GOT3 (cell line): Measurements from ENCODE around the gene CFAP45.

ENCODE experiments used
- DNase-seq: peaks from one replicate; lab custom pipeline; 2025; ENCODE audit warnings: mixed read lengths; lab: John Stamatoyannopoulos, UW

Gene CFAP45

DNA sequence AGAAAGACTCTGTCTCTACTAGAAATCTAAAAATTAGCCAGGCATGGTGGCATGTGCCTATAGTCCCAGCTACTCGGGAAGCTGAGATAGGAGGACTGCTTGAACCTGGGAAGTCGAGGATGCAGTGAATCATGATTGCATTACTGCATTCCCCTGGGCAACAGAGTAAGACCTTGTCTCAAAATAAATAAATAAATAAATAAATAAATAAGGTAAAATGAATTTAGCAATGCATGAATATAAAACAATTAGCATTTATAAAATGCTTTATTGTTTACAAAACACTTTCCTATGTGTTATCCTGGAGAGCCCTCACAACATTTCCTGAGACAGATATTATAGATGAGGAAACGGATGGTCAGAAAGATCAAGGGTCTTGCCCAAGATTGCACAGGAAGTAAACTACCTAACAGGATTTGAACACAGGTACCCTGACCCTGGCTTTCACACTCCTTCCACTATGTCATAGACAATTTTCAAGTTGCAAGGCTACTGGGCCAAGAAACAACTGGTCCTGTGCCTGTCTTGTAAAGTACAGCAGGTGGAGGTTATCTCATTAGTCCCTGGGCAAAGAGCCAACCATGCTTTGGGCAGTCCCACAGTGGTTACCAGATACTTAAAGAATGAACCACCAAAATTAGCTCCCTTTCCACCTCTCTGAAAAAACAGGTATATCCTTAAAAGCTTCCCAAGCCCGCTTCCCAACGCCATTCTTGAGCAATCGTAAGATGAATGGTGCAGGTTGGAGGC lies 22.1 kb downstream of the CFAP45 start:
- no peak for DNase-seq

DNA sequence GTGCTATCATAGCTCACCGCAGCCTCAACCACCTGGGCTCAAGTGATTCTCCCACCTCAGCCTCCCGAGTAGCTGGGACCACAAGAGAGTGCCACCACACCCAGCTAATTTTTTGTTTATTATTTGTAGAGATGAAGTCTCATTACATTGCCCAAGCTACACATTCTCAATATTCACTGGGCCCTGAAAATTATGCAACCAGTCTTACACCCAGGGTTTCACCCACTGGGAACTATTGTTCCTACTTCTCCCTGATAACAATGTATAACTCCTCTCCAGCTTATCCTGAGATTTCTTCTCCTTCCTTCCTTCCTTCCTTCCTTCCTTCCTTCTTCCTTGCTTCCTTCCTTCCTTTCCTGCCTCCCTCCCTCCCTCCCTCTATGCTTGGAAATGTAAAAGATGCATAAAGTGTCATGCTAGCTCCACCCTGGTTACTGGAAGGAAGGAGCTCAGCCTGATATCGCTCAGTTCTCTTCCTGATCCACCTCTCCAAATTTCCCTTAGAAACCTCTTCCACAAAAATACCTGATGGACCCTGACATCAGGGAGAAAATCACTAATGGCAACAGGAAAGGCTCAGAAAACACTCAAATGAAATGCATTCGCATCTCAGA lies 26.3 kb downstream of the CFAP45 start:
- no peak for DNase-seq

DNA sequence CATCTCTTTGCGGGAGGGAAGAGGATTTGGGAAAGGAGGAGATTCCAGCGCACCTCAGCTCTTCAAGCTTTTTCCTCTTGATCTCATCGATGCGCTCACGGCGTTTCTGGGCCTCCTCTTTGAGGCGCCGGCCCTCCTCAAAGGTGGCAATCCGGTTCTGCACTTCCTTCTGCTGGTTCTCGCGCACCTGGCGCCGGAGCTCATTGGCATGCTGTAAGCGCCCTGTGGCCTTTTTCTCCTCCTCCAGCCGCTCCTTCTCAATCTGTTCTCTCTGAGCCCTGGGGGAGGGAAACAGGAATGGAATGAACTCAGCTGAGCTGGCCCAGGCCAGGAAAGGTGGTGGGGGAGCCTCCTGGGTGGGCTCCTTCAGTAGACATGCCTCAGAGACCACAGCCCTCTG lies 27.1 kb downstream of the CFAP45 start:
- DNase-seq, result no peak

DNA sequence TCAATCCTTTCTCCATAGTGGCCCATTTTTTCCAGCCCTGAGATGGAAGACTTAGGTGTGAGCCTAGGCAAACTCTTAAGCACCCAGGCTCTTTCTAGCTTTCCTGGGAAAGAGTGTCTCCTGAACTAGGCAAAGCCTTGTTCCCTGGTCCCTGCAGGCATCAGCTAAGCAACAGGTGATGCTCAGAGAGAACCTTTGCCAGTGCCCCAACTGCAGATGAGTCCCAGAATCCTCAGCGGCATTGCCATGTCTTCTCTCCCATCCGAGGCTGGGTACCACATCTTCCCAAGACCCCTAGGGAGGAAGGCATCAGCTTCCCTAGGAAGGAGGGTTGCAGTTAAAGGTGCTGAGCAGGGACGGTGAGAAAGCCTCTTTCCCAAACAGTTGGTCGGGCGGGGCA lies 29.3 kb downstream of the CFAP45 start:
- DNase-seq, result no peak

DNA sequence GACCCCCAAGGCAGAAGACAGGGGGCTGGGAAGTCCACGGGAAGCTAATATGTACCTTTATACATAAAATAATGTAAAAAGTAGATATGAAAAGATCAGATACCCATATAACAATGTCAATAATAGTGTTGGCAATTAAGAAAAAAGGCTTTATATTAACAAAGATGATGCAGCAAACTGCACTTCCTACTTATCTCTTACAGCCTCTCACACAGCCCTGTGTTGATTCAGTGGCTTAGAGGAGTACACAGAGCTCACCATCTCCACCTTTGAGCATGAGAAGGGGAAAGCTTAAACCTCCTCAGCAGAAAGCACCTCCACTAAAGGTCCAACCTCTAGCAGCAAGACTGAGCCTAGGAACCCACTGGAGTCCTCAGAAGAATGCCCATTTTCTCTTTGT lies 30.4 kb downstream of the CFAP45 start:
- no peak for DNase-seq

DNA sequence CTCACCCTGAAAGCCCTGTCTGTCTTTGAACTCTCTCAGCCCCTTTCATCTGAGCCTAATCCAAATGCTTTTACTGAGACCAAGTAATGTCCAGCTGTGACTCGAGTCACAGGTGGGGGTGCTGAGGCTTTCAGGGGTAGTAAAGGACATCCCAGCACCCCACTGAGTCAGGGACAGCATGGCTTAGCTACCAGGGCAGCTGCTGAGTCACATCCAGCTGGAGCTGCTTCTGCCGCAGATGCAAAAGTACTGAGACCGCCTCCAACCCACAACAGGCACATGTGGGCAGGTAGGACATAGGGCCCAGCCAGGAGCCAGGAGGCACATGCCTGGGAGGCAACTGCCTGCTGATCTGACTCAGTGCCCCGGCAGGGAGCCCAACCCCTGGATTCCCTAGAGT lies 30.8 kb downstream of the CFAP45 start:
- no peak for DNase-seq

DNA sequence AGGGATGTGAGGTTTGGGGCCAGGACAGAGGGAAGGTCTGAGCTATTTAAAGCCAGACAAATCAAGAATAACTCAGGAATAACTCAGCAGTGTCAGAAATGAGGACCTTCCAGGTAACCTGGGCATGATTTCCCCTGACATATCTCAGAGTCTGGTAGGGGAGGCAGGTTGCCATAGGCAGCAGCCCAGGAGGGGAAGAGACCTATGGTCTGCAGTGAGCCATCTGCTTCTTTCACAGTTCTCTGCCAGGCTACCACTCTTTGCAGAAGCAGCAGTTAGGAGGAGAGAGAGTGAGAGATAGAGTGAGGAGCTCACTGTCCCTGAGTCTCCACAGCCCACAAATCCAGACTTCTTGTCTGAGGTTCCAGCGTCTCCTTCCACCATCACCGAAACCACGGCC lies 31.2 kb downstream of the CFAP45 start:
- no peak for DNase-seq

DNA sequence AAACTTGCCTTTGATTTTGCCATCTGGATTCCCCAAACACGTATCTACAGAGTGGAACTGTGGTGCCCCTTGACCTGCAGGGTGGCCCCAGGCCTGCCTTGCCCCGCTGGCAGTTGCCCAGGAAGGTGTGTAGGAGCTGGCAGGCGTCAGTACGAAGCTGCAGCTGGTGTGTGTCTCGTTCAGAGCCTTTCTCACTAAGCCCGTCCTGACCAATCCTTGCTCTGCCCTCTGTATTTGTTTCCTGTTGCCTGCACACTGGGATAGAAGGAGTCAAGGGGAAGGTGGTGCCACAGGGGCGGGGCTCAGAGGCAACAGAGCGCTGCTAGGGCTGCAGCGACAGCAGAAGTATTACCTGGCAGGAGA lies 32.3 kb downstream of the CFAP45 start:
- DNase-seq, result no peak

DNA sequence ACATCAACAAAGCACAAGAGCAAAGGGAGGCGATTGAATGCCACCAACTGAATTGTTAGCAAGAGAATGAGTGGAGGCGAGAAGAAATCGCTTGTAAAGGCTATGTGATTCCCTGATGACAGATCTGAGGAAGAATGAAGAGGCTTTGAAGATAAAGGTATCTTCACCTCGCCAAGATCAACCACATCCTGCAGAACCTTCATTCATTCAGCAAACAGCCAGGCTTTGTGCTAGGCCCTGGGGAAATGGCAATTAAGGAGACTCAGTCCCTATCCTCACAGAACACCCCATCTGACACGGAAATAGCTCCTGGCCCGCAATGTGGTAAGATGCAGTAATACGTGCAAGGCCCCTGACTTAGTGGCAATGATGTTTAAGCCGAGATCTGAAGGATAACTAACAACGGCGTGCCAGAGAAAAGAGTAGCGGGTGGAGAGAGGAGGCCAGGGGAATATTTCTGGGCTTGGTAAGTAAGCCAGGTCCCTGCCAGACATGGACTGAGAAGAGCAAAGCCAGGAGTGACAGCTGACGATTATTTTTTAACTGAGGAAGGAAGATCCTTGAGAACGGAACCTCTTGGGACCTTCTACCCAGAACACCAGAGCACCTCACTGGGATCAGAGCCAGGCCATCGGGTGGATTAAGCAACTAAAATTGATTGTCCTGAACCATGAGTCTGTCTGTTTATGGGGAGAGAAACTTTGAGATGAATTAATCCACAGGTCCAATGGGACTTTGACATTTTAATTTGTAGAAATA lies 32.9 kb downstream of the CFAP45 start:
- no peak for DNase-seq

DNA sequence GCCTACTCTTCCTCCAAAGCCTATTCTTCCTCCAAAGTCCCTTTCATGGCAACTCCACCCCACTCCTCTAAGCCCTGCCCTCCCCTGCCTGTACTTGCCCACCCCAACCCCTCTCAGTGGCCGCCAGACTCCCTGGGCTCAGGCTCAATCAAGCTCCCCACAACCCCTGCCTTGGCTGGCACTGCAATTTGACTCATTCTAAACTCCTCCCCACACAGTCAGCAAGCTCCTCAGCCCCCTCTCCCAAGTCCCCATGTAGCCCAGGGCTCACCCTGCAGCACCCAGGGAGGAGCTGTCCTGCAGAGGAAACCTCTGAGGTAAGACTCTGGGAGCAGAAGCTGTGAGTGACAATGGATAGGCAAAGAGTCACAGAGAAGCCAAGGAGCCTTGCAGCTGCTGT lies 33.9 kb downstream of the CFAP45 start:
- no peak for DNase-seq

DNA sequence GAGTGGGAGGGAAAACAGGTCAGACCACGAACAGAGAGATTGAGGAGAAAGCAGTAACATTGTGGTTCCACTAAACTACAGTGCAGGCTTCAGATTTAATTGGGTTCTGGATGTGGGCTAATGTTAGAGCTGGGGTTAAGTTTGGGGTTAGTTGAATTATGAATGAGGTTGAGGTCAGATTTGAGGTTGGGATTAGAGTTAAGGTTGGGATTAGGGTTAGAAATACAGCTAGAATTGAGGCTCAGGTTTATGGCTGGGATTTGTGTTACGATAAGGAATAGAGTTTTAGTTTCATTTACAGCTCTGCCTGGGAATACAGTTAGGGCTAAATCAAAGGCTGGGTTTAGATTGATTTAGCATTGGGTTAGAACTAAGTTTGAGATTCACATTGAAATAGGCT lies 35.7 kb downstream of the CFAP45 start:
- no peak for DNase-seq

DNA sequence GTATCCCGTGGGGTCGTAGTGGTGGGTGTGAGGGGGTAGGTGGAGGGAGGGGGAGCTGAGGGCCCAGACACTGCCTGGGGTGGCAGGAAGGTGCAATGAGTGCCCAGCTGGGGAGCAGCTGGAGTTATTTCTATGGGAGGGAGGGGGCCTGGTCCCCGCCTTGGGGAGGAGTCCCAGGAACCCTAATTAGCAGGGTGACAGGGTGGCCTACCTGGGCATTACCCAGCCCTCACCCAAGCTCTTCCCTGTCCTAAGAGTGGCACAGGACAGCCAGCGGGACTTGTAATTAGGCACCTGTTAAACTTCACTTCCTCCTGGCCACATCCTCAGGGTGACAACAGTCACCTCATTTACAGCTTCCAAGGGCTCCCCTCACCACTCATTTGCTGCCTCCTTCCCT lies 37.4 kb downstream of the CFAP45 start, which contains the start of gene VSIG8:
VSIG8 (minus strand) TSS at position 101 of the 400 bp plus-strand sequence. CDS start 136 bp downstream, outside the sequence.
- DNase-seq, result no peak

DNA sequence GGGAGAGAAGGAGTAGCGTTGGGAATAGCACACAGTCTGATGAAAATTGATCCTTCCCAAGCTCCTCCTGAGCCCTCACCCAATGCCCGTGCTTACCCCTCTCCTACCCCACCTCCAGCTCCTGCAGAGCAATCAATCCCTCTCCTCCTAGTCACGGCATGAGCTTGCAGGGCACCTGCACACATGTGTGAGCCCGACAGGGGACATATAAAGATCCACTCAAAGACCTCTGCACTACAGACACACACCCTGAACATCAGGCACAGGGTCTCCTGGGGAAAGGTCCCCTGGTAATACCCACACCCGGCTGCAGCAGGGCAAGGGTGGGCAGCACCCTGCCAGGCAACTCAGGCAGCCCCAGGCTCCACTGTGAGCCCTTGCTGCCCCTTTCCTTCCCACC lies 37.9 kb downstream of the CFAP45 start:
- DNase-seq, result no peak

DNA sequence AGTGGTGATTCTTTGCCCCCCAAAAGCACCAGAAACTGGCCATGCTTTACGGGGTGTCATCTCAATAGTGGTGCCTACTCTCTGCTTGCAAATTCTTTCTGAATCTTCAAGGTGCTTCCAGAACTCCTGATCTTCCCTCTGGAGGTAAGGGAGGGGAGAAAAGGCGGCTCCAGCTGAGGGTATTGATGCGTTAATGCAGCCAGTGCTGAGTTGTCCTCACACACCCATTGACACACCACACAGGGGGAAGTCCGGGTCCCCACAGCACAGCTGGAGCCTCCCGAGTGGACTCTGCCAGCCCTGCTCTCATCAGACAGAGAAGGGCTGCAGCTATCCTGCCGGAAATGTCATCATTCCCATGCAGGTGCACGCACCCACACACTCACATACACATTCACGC lies 38.7 kb downstream of the CFAP45 start:
- no peak for DNase-seq

DNA sequence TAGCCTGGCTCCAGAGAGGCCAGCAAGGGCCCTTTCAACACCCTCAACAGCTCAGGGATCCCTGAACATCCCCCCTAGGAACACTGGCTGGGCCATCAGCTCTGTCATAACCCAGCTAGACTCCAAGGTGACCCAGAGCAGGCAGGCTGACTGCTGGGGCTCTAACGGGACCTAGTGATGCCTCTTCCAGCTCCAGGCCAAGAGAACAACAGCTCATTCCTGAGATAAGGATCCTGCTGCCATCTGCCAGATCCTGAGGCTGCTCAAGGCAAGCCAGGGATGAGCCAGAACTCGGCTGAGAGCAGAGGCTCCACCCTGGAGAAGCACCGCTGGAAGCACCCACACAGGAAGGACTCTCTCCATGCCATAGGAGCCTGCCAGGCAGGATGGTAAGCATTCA lies 39.5 kb downstream of the CFAP45 start:
- DNase-seq, result no peak

DNA sequence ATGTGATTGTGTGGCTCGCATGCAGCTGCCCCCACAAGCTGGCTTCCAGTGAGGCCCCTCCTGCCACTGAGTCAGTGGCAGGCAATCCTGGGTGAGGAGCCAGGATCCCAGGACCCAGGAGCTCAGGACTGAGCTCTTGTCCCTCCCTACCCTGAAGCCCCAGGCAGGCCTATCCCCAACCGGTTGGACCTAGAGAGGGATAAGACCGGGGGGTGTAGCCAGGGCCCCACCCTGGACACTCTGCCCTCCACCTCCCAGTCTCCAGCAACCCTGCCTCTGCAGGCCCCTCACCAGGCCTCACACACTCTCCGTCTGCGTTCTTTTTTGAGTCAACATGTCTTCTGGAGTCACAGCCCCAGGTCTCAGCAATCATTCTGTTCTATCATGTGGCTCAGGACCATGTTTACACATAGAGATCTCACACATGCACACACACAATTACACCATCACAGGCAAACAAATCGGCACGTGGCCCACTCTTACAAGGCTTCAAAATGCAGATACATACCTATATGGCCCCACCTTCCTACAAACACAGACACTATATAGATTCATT lies 40.1 kb downstream of the CFAP45 start:
- DNase-seq, result no peak

DNA sequence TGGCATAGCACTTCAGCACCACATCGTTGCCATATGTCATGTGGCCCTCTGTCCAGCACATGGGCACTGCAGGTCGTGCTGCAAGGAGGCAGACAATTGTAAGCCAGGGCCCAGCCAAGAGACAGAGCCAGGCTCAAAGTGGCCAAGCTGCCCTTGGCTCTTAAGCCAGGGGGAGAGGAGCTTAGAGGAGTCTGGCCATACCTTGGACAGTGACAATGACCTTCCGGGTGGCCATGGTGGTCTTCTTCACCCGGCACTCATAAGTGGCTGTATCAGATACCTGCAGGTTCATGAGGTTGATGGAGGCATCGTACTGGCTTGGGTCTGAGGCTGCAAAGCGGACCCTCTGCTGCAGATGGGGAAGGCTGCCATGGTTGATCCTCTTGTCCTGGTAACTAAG lies 42.1 kb downstream of the CFAP45 start:
- DNase-seq, result no peak

DNA sequence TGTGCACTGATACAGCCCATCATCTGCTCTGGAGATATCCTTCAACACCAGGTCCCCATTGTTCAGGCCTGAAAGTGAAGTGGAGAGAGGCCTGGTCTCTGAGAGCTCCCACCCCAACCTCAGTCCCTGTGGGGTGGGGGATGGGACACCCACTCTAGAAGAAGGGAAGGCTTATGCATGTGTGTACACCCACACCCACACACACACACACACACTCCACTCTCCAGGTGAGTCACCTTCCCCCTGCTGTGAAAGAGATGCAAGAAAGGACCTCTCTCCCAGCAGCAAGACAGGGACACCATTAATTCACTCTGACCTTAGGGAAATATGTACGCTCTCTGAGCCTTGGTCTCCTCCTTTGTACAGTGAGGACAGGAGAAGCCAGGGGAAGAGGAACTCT lies 43.4 kb downstream of the CFAP45 start:
- DNase-seq, result no peak

DNA sequence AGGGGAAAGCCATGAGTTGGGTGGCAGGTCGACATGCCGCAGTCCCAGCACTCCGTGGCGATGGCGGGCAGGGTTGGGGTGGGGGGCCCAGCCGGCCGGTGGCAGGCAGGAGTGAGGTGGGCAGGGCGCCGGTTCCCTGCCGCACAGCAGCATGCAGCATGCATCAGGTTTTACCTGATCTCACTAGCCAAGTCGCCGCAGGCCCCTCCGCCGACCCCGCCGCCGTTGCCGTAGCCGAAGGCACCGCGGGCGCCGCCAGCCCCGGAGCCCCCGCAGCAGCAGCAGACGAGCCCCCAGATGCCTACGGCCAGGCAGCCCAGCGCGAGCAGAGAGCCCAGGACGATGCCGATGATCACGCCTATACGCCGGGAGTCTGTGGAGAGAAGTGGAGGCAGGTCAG lies 44.3 kb downstream of the CFAP45 start:
- no peak for DNase-seq

DNA sequence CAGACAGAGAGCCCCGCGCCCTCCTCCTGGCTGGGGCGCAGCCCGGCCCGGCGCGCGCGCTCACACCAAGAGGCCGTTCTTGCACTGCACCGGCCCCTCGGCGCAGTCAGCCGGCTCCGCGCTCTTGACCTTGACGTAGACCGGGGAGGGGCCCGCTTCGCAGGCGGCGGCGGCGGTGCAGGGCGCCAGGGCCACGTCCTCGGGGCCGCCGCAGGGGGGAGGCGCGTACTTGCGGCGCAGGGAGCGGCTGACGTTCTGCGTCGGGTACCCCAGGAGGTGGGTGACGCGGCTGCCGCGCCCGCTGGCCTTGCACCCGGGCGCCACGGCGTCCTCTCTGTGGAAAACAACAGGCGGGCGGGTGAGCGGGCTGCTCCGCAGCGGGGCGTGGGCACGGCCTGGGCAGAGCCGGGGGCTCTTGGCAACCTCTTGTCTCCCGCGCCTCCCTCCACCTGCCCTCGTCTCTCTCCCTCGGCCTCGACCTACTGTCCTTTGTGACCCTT lies 45.2 kb downstream of the CFAP45 start:
- peak; percentile 66 for DNase-seq

DNA sequence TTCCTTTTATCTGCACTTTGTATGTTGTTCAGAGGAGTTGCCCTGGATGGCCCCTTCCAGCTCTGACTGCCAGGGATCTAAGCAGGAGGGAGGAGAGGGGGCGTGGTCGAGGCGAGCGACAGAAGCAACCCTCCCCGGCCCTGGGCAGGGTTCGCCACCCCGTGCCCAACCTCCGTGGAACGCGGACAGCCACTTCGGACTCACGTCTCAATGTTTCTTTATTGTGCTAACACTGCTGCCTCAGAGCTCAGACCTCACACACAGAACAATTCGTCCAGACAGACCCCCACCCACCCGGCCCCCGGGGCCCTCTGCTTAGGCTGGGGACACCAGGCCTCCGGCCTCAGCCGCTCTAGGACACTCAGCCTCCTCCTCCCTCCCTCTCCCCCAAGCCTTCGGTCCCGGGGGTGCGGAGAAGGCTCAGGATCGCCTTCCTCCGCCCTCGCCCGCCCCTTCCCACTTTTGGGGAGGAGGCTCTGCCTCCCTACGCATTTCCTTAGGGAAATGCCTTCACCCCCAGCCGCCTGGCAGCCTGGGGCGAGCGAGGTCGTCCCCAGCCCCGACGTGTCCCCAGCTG lies 45.8 kb downstream of the CFAP45 start:
- DNase-seq, result no peak

DNA sequence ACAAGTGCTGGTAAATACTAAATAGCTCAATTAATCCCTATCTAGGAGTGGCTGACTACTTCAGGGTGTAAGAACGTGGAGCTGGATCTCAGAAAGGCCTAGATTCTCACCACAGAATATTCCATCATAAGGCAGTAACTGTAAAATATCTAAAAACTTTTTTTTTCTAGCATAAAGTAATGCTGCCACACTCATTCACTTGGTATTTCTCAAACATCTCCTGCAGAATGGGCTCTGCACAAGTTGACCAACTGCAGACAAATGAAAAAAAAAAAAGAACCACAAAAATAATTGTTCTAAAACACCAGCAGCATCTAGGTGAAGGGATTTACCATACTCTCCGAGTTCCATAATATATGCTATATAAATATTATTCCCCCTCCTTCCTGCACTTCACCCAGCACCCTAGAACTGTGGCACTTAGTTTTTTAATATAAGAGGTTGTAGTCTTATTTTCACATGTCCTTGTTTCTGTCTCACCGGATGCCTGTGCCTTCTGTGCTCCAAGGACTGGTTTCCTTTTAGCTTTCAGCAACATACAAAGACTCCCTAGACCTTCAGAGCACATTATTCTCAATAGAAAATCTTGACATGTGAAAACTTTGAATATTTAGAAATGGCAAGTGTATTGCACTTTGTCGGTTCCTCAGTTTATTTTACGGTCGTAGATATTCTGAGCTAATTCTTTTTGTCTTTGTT lies 46.4 kb downstream of the CFAP45 start:
- no peak for DNase-seq
